ENCODE measurements around the gene BTNL8.
A peak's percentile ranks its signal among the peaks of the same experiment; 100 is the strongest.
"Not testable (repeated sequence)": the region's sequence is repeated elsewhere in the genome, so short reads cannot be mapped to it uniquely, and the experiment has no call there.

The BTNL8 gene

DNA sequence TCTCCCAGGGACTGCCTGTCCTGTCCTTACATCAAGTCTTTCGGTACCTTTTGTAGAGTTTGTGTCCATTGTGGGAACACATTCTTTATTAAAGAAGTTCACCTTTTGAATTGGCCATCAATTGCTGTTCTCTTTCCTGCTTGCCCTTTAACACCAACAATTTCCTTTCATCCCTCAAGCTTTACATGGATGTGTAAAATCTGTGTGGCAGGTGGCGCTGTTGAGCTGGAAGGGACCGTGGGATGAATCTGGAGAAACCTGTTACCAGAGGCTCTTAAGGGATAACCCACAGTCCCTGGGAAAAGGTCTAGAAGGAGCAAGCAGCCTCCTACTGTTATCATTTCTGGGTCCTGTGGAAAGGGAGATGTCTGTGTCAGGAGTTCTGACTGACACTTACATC lies 30.0 kb upstream of the BTNL8 start:
- peak; percentile 28 to 44 for ATAC-seq (replicated peaks)
- Mint-ChIP-seq H3K27me3 (peaks cover 8 to 11% of the 10 kb centered on the region in 2 donors), H3K9me3 (no peaks in the 10 kb centered on the region), H3K4me3 (no peak overlapping the region), H3K27ac (no peak overlapping the region), H3K4me1 (peaks cover 13% of the 10 kb centered on the region in 2 donors), H3K36me3 (no peaks in the 10 kb centered on the region)
- peak; percentile 47 for DNase-seq

DNA sequence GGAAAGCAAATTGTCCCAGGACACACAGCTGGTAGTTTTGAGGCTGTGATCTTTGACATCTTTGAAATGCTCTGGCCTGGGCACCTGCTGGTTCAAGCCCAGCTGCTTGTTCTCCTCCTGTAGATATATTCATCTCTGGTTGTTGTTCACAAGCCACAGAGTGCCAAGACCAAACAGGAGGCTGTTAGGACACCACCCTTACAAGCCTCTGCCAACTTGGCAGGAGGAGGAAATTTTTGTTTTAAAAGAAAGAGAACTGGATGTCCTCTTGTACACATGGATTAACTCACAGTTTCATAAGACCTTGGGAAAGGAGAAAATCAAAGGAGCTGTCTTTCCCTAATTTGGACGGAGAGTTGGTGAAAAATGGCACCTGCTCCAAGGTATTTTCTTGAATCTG lies 29.4 kb upstream of the BTNL8 start:
- peaks cover 15 to 18% of the 10 kb centered on the region in 2 donors for H3K4me1 Mint-ChIP-seq
- H3K9me3 Mint-ChIP-seq, result no peaks in the 10 kb centered on the region
- H3K27me3 Mint-ChIP-seq, result peaks cover 8 to 11% of the 10 kb centered on the region in 2 donors
- ATAC-seq (replicated peaks), result no peak
- no peak for DNase-seq
- H3K36me3 Mint-ChIP-seq, result no peaks in the 10 kb centered on the region
- H3K4me3 Mint-ChIP-seq, result no peak overlapping the region
- no peak overlapping the region for H3K27ac Mint-ChIP-seq

DNA sequence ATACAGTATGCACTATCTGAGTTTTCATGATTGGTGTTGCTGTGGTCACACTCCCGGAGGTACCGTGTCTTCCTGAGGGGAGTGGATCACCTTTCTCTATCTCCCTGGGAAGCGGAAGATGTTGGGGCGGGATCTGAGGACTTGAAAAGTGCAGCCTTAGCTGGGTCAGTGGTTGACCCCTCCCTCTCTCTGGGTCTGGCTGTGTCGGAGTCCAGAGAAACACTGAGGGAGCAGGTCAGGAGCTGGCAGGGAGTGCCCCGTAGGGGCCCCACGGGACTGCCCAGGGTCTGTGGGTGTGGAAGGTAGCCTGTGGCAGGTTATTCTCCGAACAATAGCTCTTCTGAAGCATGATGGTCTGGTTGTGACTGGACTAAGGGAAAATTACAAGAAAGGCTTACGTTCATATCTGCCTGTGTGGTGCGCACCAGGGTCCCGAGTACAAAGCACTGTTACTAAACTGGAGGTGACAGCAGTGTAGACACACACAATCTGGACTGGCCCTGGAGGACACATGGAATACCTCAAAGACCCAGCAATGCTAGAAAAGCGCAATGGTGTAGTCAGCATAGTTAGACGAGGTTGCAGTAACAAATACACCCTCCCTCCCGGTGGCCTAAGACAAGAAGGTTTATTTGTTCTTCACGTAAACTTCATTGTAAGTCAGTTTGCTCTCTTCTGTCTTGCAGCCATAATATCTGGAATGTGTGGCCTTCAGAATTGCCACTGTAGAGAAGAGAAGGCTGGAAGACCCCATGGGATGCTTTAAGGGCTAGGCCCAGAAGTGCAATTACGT lies 28.5 kb upstream of the BTNL8 start:
- no peaks in the 10 kb centered on the region for H3K36me3 Mint-ChIP-seq
- H3K27ac Mint-ChIP-seq, result no peak overlapping the region
- no peaks in the 10 kb centered on the region for H3K9me3 Mint-ChIP-seq
- no peak for DNase-seq
- peaks cover 8 to 11% of the 10 kb centered on the region in 2 donors for H3K27me3 Mint-ChIP-seq
- peaks cover 15 to 18% of the 10 kb centered on the region in 2 donors for H3K4me1 Mint-ChIP-seq
- no peak for ATAC-seq (replicated peaks)
- no peak overlapping the region for H3K4me3 Mint-ChIP-seq

GRCh38 chr5:180872419-180872818 lies 26.5 kb upstream of the BTNL8 start:
- H3K4me3 Mint-ChIP-seq, result no peak overlapping the region
- no peak for DNase-seq
- no peaks in the 10 kb centered on the region for H3K36me3 Mint-ChIP-seq
- peaks cover 7 to 8% of the 10 kb centered on the region in 2 donors for H3K27me3 Mint-ChIP-seq
- H3K4me1 Mint-ChIP-seq, result peaks cover 15 to 18% of the 10 kb centered on the region in 2 donors
- no peaks in the 10 kb centered on the region for H3K9me3 Mint-ChIP-seq
- ATAC-seq (replicated peaks), result no peak
- H3K27ac Mint-ChIP-seq, result no peak overlapping the region

DNA sequence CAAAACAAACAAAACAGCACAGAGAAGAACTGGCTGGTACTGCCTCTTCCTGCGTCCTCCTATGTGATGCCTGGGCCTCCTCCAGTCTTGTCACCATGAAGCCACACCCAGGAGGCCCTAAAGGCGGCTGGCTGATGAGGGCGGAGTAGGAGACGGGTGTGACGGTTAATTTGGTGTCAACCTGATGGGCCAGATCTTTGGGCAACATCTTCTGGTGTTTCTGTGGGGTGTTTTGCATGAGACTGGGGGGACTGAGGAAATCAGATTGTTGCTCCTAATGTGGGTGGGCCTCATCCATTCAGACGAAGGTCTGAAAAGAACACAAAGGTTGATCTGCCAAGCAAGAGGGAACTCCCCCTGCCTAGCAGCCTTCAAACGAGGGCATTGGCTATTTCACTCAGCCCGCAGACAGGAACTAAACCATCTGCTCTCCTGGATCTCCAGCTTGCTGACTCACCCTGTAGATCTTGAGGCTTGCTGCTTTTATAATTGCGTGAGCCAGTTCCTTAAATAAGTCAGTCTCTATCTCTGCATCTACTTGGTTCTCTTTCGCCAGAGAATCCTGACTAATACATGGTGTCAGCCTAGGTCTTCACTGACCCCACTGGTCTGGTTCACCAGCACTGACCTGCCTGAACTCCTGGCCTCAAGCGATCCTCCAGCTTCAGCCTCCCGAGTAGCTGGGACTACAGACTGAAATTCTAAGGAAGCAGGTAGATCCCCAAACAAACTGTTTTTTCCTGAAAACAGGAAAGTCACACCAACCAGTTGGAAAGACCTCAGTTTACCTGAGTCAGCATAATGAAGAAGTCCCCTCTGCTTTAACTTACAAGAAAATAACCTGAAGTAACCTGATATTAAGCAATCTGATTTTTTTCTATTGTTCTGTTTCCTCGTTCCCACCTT lies 25.1 kb upstream of the BTNL8 start:
- Mint-ChIP-seq H3K9me3 (no peaks in the 10 kb centered on the region), H3K27ac (no peak overlapping the region), H3K4me3 (no peak overlapping the region), H3K27me3 (peaks cover 4 to 7% of the 10 kb centered on the region in 2 donors), H3K36me3 (no peaks in the 10 kb centered on the region), H3K4me1 (peaks cover 10 to 15% of the 10 kb centered on the region in 2 donors)
- ATAC-seq (replicated peaks), result peak; percentile 91 to 94
- peak; percentile 25 for DNase-seq

GRCh38 chr5:180874804-180875582 lies 24.0 kb upstream of the BTNL8 start:
- Mint-ChIP-seq H3K4me3 (no peak overlapping the region), H3K27ac (no peak overlapping the region), H3K9me3 (no peaks in the 10 kb centered on the region), H3K27me3 (peaks cover 3 to 7% of the 10 kb centered on the region in 2 donors), H3K36me3 (no peaks in the 10 kb centered on the region), H3K4me1 (peaks cover 8 to 12% of the 10 kb centered on the region in 2 donors)
- ATAC-seq (replicated peaks) (no peak), DNase-seq (no peak)

DNA sequence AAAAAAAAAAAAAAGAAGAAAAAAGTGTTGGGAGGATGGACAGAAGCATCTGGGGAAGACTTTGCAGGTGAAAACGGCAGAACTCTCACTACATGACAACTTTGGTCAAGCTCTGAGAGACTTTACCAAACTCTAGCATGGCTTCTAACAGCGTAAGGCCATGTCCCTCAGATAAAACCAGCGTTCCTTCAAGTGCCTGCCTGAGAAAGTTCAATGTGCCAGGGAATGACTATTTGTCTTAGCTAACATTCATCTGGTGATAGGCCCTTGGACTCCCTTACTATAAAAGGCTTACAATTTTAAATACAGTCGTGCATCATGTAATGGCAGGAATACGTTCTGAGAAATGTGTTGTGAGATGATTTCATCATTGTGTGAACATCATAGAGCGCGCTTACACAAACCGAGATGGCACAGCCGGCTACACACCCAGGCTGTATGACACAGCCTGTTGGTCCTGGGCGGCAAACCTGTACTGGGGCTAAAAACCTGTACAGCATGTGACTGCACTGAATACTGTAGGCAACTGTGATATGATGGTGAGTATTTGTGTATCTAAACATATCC lies 23.0 kb upstream of the BTNL8 start:
- H3K36me3 Mint-ChIP-seq, result no peaks in the 10 kb centered on the region
- peaks cover 0 to 12% of the 10 kb centered on the region in 2 donors for H3K27me3 Mint-ChIP-seq
- H3K27ac Mint-ChIP-seq, result no peak overlapping the region
- ATAC-seq (replicated peaks), result no peak
- H3K4me1 Mint-ChIP-seq, result peaks cover 8 to 12% of the 10 kb centered on the region in 2 donors
- DNase-seq, result no peak
- no peak overlapping the region for H3K4me3 Mint-ChIP-seq
- no peaks in the 10 kb centered on the region for H3K9me3 Mint-ChIP-seq

GRCh38 chr5:180885845-180886529 lies 13.0 kb upstream of the BTNL8 start:
- not testable (repeated sequence) for ATAC-seq (replicated peaks); H3K36me3 Mint-ChIP-seq; DNase-seq; H3K4me3 Mint-ChIP-seq; H3K27ac Mint-ChIP-seq; H3K4me1 Mint-ChIP-seq; H3K9me3 Mint-ChIP-seq
- H3K27me3 Mint-ChIP-seq, result peaks cover 49 to 79% of the 10 kb centered on the region in 2 donors

GRCh38 chr5:180889381-180889780 lies 9.6 kb upstream of the BTNL8 start:
- Mint-ChIP-seq H3K9me3 (peaks cover 0 to 2% of the 10 kb centered on the region in 2 donors), H3K27me3 (peaks cover 54 to 71% of the 10 kb centered on the region in 2 donors), H3K4me3 (no peak overlapping the region), H3K27ac (no peak overlapping the region), H3K4me1 (no peaks in the 10 kb centered on the region), H3K36me3 (no peaks in the 10 kb centered on the region)
- ATAC-seq (replicated peaks) (no peak), DNase-seq (no peak)

GRCh38 chr5:180895330-180895729 lies 3.6 kb upstream of the BTNL8 start:
- not testable (repeated sequence) for ATAC-seq (replicated peaks); H3K4me1 Mint-ChIP-seq; H3K36me3 Mint-ChIP-seq; H3K27ac Mint-ChIP-seq; H3K9me3 Mint-ChIP-seq; DNase-seq; H3K4me3 Mint-ChIP-seq
- H3K27me3 Mint-ChIP-seq, result peaks cover 42 to 43% of the 10 kb centered on the region in 2 donors

DNA sequence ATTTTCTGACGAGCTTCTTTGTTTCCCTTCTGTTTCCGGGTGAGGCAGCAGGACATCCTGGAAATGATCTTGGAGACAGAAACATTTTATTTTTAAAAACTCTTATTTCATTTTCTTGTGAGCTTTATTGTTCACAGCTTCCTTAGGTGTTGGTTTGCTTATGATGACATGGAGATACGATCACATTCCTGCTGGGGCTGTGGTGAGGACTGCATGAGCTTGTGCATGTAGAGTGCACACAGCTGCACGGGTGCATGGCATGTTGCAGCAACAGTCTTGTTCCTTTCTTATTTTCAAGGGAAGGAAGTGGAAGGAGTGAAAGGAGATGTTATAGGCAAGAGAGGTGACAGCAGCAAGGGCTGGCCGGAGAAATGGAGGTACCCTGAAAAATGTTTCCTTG lies 1.2 kb downstream of the BTNL8 start:
- ATAC-seq (replicated peaks), result no peak
- H3K27me3 Mint-ChIP-seq, result peaks cover 14 to 16% of the 10 kb centered on the region in 2 donors

GRCh38 chr5:180901319-180902009 lies 2.5 kb downstream of the BTNL8 start:
- ATAC-seq (replicated peaks), result no peak
- H3K4me1 Mint-ChIP-seq, result peaks cover 0 to 2% of the 10 kb centered on the region in 2 donors

More for the DNA sequence above, 1.2 kb downstream of the BTNL8 start:
- Mint-ChIP-seq H3K27ac (no peak overlapping the region), H3K4me3 (no peak overlapping the region), H3K9me3 (peaks cover 0 to 1% of the 10 kb centered on the region in 2 donors), H3K36me3 (no peaks in the 10 kb centered on the region), H3K4me1 (peaks cover 0 to 2% of the 10 kb centered on the region in 2 donors)
- no peak for DNase-seq

GRCh38 chr5:180908400-180908799 lies 9.4 kb downstream of the BTNL8 start:
- Mint-ChIP-seq H3K27ac (no peak overlapping the region), H3K27me3 (peaks cover 27 to 32% of the 10 kb centered on the region in 2 donors), H3K4me3 (no peak overlapping the region)

More at GRCh38 chr5:180901319-180902009, 2.5 kb downstream of the BTNL8 start:
- Mint-ChIP-seq H3K4me3 (no peak overlapping the region), H3K27me3 (peaks cover 14 to 19% of the 10 kb centered on the region in 2 donors), H3K27ac (no peak overlapping the region), H3K9me3 (peaks cover 0 to 2% of the 10 kb centered on the region in 2 donors), H3K36me3 (no peaks in the 10 kb centered on the region)
- no peak for DNase-seq

More at GRCh38 chr5:180908400-180908799, 9.4 kb downstream of the BTNL8 start:
- Mint-ChIP-seq H3K4me1 (no peaks in the 10 kb centered on the region), H3K9me3 (peaks cover 0 to 2% of the 10 kb centered on the region in 2 donors), H3K36me3 (no peaks in the 10 kb centered on the region)
- no peak for ATAC-seq (replicated peaks)
- no peak for DNase-seq

Data from stimulated activated naive B cell treated with anti-CD40 and anti-IgM and Interleukin-4, amounts not matched to agents 10 μg/mL and 1 μg/mL and 100 μg/mL, for 72 hours (primary cell).